Endodermal cell (in vitro differentiated cells): ENCODE data around the gene ANKRD33B. TPM values are rescaled to one million over a fixed set of nuclear protein-coding genes. Genes with fewer than 3 reads are reported as not detected.

Experiments
- DNase-seq: peaks from one replicate; pipeline ENCODE4 v3.0.0-alpha.2; 2017
- H3K27ac ChIP-seq: 2 replicates; pipeline ENCODE4 v1.5.1; 2013; ENCODE audit warnings: mild to moderate bottlenecking, low read depth, low read length, moderate library complexity
- H3K27me3 ChIP-seq: 2 replicates; pipeline ENCODE4 v1.6.1; 2013; ENCODE audit warnings: mild to moderate bottlenecking, low read length, moderate library complexity; ENCODE audit not compliant: insufficient read depth, control insufficient read depth, poor library complexity, severe bottlenecking
- H3K36me3 ChIP-seq: 2 replicates; pipeline ENCODE4 v1.7.0; 2013; ENCODE audit warnings: mild to moderate bottlenecking, low read length, moderate library complexity; ENCODE audit not compliant: control insufficient read depth, insufficient read depth
- H3K4me1 ChIP-seq: one replicate; pipeline ENCODE4 v1.7.0; 2013; ENCODE audit warnings: low read length; ENCODE audit not compliant: control insufficient read depth, insufficient read depth
- H3K4me3 ChIP-seq: 2 replicates; pipeline ENCODE4 v1.5.1; 2013; ENCODE audit warnings: mild to moderate bottlenecking, low read length, moderate library complexity
- H3K9ac ChIP-seq: 2 replicates; pipeline ENCODE4 v1.6.1; 2013; ENCODE audit warnings: mild to moderate bottlenecking, low read length, moderate library complexity; ENCODE audit not compliant: poor library complexity, severe bottlenecking; ENCODE audit errors: extremely low read depth
- H3K9me3 ChIP-seq: 2 replicates; pipeline ENCODE4 v1.6.1; 2013; ENCODE audit warnings: mild to moderate bottlenecking, low read length, moderate library complexity; ENCODE audit not compliant: control insufficient read depth
- H3K27ac Mint-ChIP-seq: 2 replicates; pipeline ENCODE4 v1.8.0; 2020; ENCODE audit warnings: mixed read lengths
- H3K27me3 Mint-ChIP-seq: 2 replicates; pipeline ENCODE4 v1.8.0; 2021; ENCODE audit warnings: mild to moderate bottlenecking, mixed read lengths; ENCODE audit not compliant: insufficient read depth
- H3K36me3 Mint-ChIP-seq: 2 replicates; pipeline ENCODE4 v1.8.0; 2020; ENCODE audit warnings: low read depth, mixed read lengths
- H3K4me1 Mint-ChIP-seq: 2 replicates; pipeline ENCODE4 v1.8.0; 2020; ENCODE audit warnings: mixed read lengths
- H3K4me3 Mint-ChIP-seq: 2 replicates; pipeline ENCODE4 v1.8.0; 2020; ENCODE audit warnings: mild to moderate bottlenecking, moderate library complexity, mixed read lengths
- H3K9me3 Mint-ChIP-seq: 2 replicates; pipeline ENCODE4 v1.8.0; 2020; ENCODE audit warnings: mild to moderate bottlenecking, mixed read lengths
- WGBS, 2 experiments: methylation state at CpG; one replicate each; pipeline versions ENCODE4 v1.1.5 to v1.1.7; 2013; ENCODE audit warnings: missing lambda C conversion rate in 2 of 2, mixed read lengths in 1 of 2; ENCODE audit not compliant: insufficient coverage in 1 of 2, insufficient read length in 1 of 2; 5-methylcytosine and 5-hydroxymethylcytosine counted together
- total RNA-seq, 2 donors: library from RNA; stranded (reverse); fragmentation: NEBNext Ultra II Directional in 1 of 2; extraction: Animal tissue kit (Norgen Biotek cat#: 25700) in 1 of 2; gene quantifications; 2 replicates in 1 of 2; 3 replicates in 1 of 2; pipeline ENCODE4 v1.2.1, GENCODE V29; 2021
- TF ChIP-seq, protein P1 (sequence below): fragments of 200-600 bp; sonication (generic); conservative IDR thresholded peaks from 2 replicates; pipeline ENCODE4 v1.5.0; 2021; ENCODE audit warnings: antibody characterized with exemption, mild to moderate bottlenecking

ANKRD33B gene
- total RNA-seq, 2 donors from 2014 or later, result 21.9 to 37.2 TPM

- H3K27ac ChIP-seq, result no peak overlapping the region
- H3K36me3 ChIP-seq, result peaks cover 3% of the 10 kb centered on the region
- WGBS, 2 experiments, result 97 to 100% methylated on average over 2 to 6 of the region's 6 CpGs
- peak overlapping the region; percentile 20 for H3K9ac ChIP-seq
- Mint-ChIP-seq H3K27me3 (no peaks in the 10 kb centered on the region), H3K4me3 (no peak overlapping the region), H3K27ac (peak overlapping the region; percentile 81), H3K4me1 (peaks cover 24% of the 10 kb centered on the region), H3K36me3 (peaks cover 8% of the 10 kb centered on the region), H3K9me3 (peaks cover 8% of the 10 kb centered on the region)
- TF ChIP-seq, protein P1, sequence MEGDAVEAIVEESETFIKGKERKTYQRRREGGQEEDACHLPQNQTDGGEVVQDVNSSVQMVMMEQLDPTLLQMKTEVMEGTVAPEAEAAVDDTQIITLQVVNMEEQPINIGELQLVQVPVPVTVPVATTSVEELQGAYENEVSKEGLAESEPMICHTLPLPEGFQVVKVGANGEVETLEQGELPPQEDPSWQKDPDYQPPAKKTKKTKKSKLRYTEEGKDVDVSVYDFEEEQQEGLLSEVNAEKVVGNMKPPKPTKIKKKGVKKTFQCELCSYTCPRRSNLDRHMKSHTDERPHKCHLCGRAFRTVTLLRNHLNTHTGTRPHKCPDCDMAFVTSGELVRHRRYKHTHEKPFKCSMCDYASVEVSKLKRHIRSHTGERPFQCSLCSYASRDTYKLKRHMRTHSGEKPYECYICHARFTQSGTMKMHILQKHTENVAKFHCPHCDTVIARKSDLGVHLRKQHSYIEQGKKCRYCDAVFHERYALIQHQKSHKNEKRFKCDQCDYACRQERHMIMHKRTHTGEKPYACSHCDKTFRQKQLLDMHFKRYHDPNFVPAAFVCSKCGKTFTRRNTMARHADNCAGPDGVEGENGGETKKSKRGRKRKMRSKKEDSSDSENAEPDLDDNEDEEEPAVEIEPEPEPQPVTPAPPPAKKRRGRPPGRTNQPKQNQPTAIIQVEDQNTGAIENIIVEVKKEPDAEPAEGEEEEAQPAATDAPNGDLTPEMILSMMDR, result no peak
- H3K27me3 ChIP-seq, result no peaks in the 10 kb centered on the region
- H3K4me1 ChIP-seq, result no peaks in the 10 kb centered on the region
- peaks cover 10% of the 10 kb centered on the region for H3K9me3 ChIP-seq
- H3K4me3 ChIP-seq, result no peak overlapping the region
- no peak for DNase-seq
These were observed 27.3 kb downstream of the ANKRD33B start for GRCh38 chr5:10591159-10591558.

GRCh38 chr5:10591966-10592365, 28.1 kb downstream of the ANKRD33B start:
- H3K9ac ChIP-seq, result no peak overlapping the region
- no peaks in the 10 kb centered on the region for H3K27me3 ChIP-seq
- peaks cover 3% of the 10 kb centered on the region for H3K36me3 ChIP-seq
- no peak overlapping the region for H3K27ac ChIP-seq
- 78% methylated on average over 3 of the region's 3 CpGs; no CpG with 5 or more reads in 1 of the 2 experiments for WGBS, 2 experiments
- no peak overlapping the region for H3K4me3 ChIP-seq
- H3K27me3 Mint-ChIP-seq, result no peaks in the 10 kb centered on the region
- H3K4me1 ChIP-seq, result no peaks in the 10 kb centered on the region
- peaks cover 8% of the 10 kb centered on the region for H3K36me3 Mint-ChIP-seq
- H3K4me1 Mint-ChIP-seq, result peaks cover 24% of the 10 kb centered on the region
- DNase-seq, result no peak
- peaks cover 10% of the 10 kb centered on the region for H3K9me3 ChIP-seq
- TF ChIP-seq, protein P1, result no peak
- peaks cover 8% of the 10 kb centered on the region for H3K9me3 Mint-ChIP-seq
- H3K27ac Mint-ChIP-seq, result no peak overlapping the region
- no peak overlapping the region for H3K4me3 Mint-ChIP-seq

DNA sequence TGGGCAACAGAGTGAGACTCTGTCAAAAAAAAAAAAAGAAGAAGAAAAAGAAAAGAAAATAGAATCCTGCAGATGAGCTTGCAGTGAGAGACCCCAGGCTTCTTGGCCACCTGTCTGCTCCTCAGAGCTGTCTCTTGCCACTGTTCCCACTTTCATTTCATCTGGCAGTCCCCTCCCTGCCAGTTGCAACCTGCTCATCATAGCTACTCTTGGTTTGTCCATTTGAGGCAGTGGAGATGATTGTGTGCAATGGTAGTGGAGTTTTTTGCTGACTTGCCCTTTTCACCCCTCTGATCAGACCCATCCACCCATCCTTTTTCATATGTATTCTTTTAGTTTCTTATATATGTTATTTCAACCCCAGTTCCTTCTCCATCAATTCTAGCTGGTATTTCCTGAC, 28.7 kb downstream of the ANKRD33B start:
- no peak overlapping the region for H3K27ac Mint-ChIP-seq
- Histone ChIP-seq H3K27ac (no peak overlapping the region), H3K36me3 (peaks cover 3% of the 10 kb centered on the region), H3K4me1 (no peaks in the 10 kb centered on the region), H3K27me3 (no peaks in the 10 kb centered on the region), H3K9me3 (peaks cover 10% of the 10 kb centered on the region), H3K9ac (no peak overlapping the region), H3K4me3 (no peak overlapping the region)
- no peak for DNase-seq
- peaks cover 8% of the 10 kb centered on the region for H3K9me3 Mint-ChIP-seq
- H3K36me3 Mint-ChIP-seq, result peaks cover 9% of the 10 kb centered on the region
- no peak overlapping the region for H3K4me3 Mint-ChIP-seq
- TF ChIP-seq, protein P1, result no peak
- peaks cover 24% of the 10 kb centered on the region for H3K4me1 Mint-ChIP-seq
- H3K27me3 Mint-ChIP-seq, result no peaks in the 10 kb centered on the region
